Natural killer cell (primary cell): ENCODE measurements around the gene RPP25L. TPM values are rescaled to one million over a fixed set of nuclear protein-coding genes. Genes with fewer than 3 reads are reported as not detected.

Experiments
- ATAC-seq, 3 donors: fragments of 150-1000 bp in 2 of 3; fragments of 200-7000 bp in 1 of 3; cut with Tn5 transposase; 1 replicate in 1 of 3; 2 replicates in 2 of 3; pipeline ENCODE4 v1.10.0; 2021; ENCODE audit warnings: mild to moderate bottlenecking in 2 of 3, moderate library complexity in 2 of 3
- DNase-seq, 2 donors: peaks; one replicate each; pipeline versions ENCODE4 v3.0.0 to v3.0.0-alpha.2; 2013 to 2021; ENCODE audit warnings: mixed read lengths in 1 of 2
- H3K27ac ChIP-seq: one replicate; pipeline ENCODE4 v1.5.1; 2013; ENCODE audit warnings: mild to moderate bottlenecking, low read length
- H3K27me3 ChIP-seq: one replicate; pipeline ENCODE4 v1.6.1; 2013; ENCODE audit warnings: low read length; ENCODE audit not compliant: control insufficient read depth, insufficient read depth
- H3K36me3 ChIP-seq: one replicate; pipeline ENCODE4 v1.6.1; 2013; ENCODE audit warnings: low read length; ENCODE audit not compliant: control insufficient read depth, insufficient read depth
- H3K4me1 ChIP-seq: one replicate; pipeline ENCODE4 v1.6.1; 2013; ENCODE audit warnings: low read length; ENCODE audit not compliant: control insufficient read depth, insufficient read depth
- H3K4me3 ChIP-seq: one replicate; pipeline ENCODE4 v1.5.1; 2013; ENCODE audit warnings: low read length
- H3K9me3 ChIP-seq: one replicate; pipeline ENCODE4 v1.6.1; 2013; ENCODE audit warnings: low read length; ENCODE audit not compliant: control insufficient read depth, insufficient read depth
- H3K27ac Mint-ChIP-seq, 2 donors: one replicate each; pipeline ENCODE4 v1.8.0; 2022; ENCODE audit warnings: mild to moderate bottlenecking in 2 of 2, mixed read lengths in 2 of 2, moderate library complexity in 1 of 2
- H3K27me3 Mint-ChIP-seq, 2 donors: one replicate each; pipeline ENCODE4 v1.8.0; 2022; ENCODE audit warnings: low read depth in 2 of 2, mixed read lengths in 2 of 2
- H3K36me3 Mint-ChIP-seq: one replicate; pipeline ENCODE4 v1.8.0; 2022; ENCODE audit warnings: mixed read lengths
- H3K4me1 Mint-ChIP-seq, 2 donors: one replicate each; pipeline ENCODE4 v1.8.0; 2022; ENCODE audit warnings: mixed read lengths in 2 of 2
- H3K4me3 Mint-ChIP-seq: one replicate; pipeline ENCODE4 v1.8.0; 2022; ENCODE audit warnings: mild to moderate bottlenecking, moderate library complexity, mixed read lengths
- H3K9me3 Mint-ChIP-seq, 2 donors: one replicate each; pipeline ENCODE4 v1.8.0; 2022; ENCODE audit warnings: mixed read lengths in 2 of 2
- CTCF ChIP-seq: fragments of 200-600 bp; IDR thresholded peaks from one replicate; pipeline ENCODE4 v1.8.0; 2022; ENCODE audit warnings: antibody characterized with exemption
- WGBS: methylation state at CpG from one replicate; pipeline ENCODE4 v1.1.7; 2013; ENCODE audit warnings: missing lambda C conversion rate; ENCODE audit not compliant: insufficient coverage; 5-methylcytosine and 5-hydroxymethylcytosine counted together
- intact Hi-C: fragments of 100-400 bp; cut with micrococcal nuclease; formaldehyde crosslinking; loops from one replicate; pipeline ENCODE4 v1.14.2; 2022
- total RNA-seq, 4 donors: library from RNA; stranded (reverse); fragments of 120-200 nt in 1 of 4; gene quantifications; one replicate each; pipeline versions ENCODE4 v1.2.3 to v1.2.4, GENCODE V29; 2013 to 2022

Gene RPP25L
- total RNA-seq, 3 donors from 2014 or later (not counting 1 experiment from before 2014, with no cell fraction given): 9.3 to 15.0 (median 9.8) TPM

- Mint-ChIP-seq H3K4me3 (peak overlapping the region; percentile 89), H3K9me3 (no peaks in the 10 kb centered on the region), H3K36me3 (no peaks in the 10 kb centered on the region), H3K4me1 (peaks cover 23 to 32% of the 10 kb centered on the region in 2 donors), H3K27ac (peak overlapping the region; percentile 77 to 89), H3K27me3 (no peaks in the 10 kb centered on the region)
- DNase-seq (no peak), ATAC-seq (no peak)
- 0% methylated on average over 8 of the region's 8 CpGs for WGBS
- intact Hi-C loops: loop anchor here (5.0 kb wide), 1 partner anchor 35 kb away; the partner anchor contains the start of gene RPP25L
- no peak for TF ChIP-seq CTCF
- Histone ChIP-seq H3K27ac (peak overlapping the region; percentile 53), H3K9me3 (no peaks in the 10 kb centered on the region), H3K36me3 (peaks cover 25% of the 10 kb centered on the region), H3K4me3 (peak overlapping the region; percentile 69), H3K4me1 (peaks cover 28% of the 10 kb centered on the region), H3K27me3 (no peaks in the 10 kb centered on the region)
Observed at GRCh38 chr9:34647084-34647403, 35.1 kb upstream of the RPP25L start.

GRCh38 chr9:34646211-34647083 is 34.5 kb upstream of the RPP25L start, which contains the start of gene GALT:
Gene GALT, plus strand, starts transcription at chr9:34646675. Its CDS starts 30 bp downstream, at chr9:34646705.
- Mint-ChIP-seq H3K27ac (peak within 1 kb of the TSS; percentile 77 to 89), H3K4me1 (peaks cover 22 to 26% of the 10 kb centered on the region in 2 donors), H3K4me3 (peak within 1 kb of the TSS; percentile 89), H3K9me3 (no peaks in the 10 kb centered on the region), H3K27me3 (no peaks in the 10 kb centered on the region), H3K36me3 (no peaks in the 10 kb centered on the region)
- intact Hi-C loops: loop anchor here (1.0 to 5.0 kb wide), 3 partner anchors 9 to 34 kb away; partner anchors contain the start of genes RPP25L and SIGMAR1
- peak within 1 kb of the TSS; percentile 69 for H3K4me3 ChIP-seq
- peaks cover 25% of the 10 kb centered on the region for H3K36me3 ChIP-seq
- peak; percentile 46 for TF ChIP-seq CTCF
- H3K9me3 ChIP-seq: no peaks in the 10 kb centered on the region
- ATAC-seq (peak; percentile 93 to 96 (median 94)), DNase-seq (peak; percentile 95 to 96)
- H3K27me3 ChIP-seq: no peaks in the 10 kb centered on the region
- peak within 1 kb of the TSS; percentile 53 for H3K27ac ChIP-seq
- H3K4me1 ChIP-seq: peaks cover 24% of the 10 kb centered on the region
- 6% methylated on average over 43 of the region's 43 CpGs for WGBS

GRCh38 chr9:34644766-34645314 is 32.9 kb upstream of the RPP25L start:
- H3K27me3 Mint-ChIP-seq: no peaks in the 10 kb centered on the region
- H3K9me3 Mint-ChIP-seq: no peaks in the 10 kb centered on the region
- no peak for TF ChIP-seq CTCF
- no peaks in the 10 kb centered on the region for H3K36me3 Mint-ChIP-seq
- H3K4me1 Mint-ChIP-seq: peaks cover 22 to 26% of the 10 kb centered on the region in 2 donors
- Histone ChIP-seq H3K4me3 (no peak overlapping the region), H3K36me3 (peaks cover 18% of the 10 kb centered on the region), H3K4me1 (peaks cover 24% of the 10 kb centered on the region), H3K27ac (no peak overlapping the region), H3K27me3 (no peaks in the 10 kb centered on the region), H3K9me3 (no peaks in the 10 kb centered on the region)
- H3K4me3 Mint-ChIP-seq: peak overlapping the region; percentile 28
- DNase-seq (no peak), ATAC-seq (no peak)
- H3K27ac Mint-ChIP-seq: no peak overlapping the region
- intact Hi-C loops: loop anchor here (5.0 kb wide), 1 partner anchor 33 kb away; the partner anchor contains the start of gene RPP25L
